Measurements from ENCODE around the gene ENO1. TPM values are rescaled to one million over a fixed set of nuclear protein-coding genes. Genes with fewer than 3 reads are reported as not detected.

The ENO1 gene
- total RNA-seq, 4 donors from 2014 or later, result 453 to 1,066 (median 553) TPM

- no peaks in the 10 kb centered on the region for H3K9me3 ChIP-seq
- no peak for ATAC-seq
- no peaks in the 10 kb centered on the region for H3K27me3 ChIP-seq
- TF ChIP-seq POLR2AphosphoS5 (IDR thresholded peaks at IDR 0.05), result no peak
- TF ChIP-seq EP300 (IDR thresholded peaks at IDR 0.05), result no peak
- no peak for TF ChIP-seq POLR2A (IDR thresholded peaks at IDR 0.05)
- TF ChIP-seq, protein P1, sequence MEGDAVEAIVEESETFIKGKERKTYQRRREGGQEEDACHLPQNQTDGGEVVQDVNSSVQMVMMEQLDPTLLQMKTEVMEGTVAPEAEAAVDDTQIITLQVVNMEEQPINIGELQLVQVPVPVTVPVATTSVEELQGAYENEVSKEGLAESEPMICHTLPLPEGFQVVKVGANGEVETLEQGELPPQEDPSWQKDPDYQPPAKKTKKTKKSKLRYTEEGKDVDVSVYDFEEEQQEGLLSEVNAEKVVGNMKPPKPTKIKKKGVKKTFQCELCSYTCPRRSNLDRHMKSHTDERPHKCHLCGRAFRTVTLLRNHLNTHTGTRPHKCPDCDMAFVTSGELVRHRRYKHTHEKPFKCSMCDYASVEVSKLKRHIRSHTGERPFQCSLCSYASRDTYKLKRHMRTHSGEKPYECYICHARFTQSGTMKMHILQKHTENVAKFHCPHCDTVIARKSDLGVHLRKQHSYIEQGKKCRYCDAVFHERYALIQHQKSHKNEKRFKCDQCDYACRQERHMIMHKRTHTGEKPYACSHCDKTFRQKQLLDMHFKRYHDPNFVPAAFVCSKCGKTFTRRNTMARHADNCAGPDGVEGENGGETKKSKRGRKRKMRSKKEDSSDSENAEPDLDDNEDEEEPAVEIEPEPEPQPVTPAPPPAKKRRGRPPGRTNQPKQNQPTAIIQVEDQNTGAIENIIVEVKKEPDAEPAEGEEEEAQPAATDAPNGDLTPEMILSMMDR (IDR thresholded peaks at IDR 0.05), result no peak
- H3K4me3 ChIP-seq, result no peak overlapping the region
- peaks cover 5 to 100% of the 10 kb centered on the region in 2 donors for H3K36me3 ChIP-seq
- WGBS, 2 donors (ENCODE audit: low coverage in 1 of 2), result 85 to 100% methylated on average over 3 to 4 of the region's 11 CpGs
- peaks cover 0 to 27% (median 0%) of the 10 kb centered on the region in 3 donors for H3K4me1 ChIP-seq
- no peak overlapping the region for H3K27ac ChIP-seq
Measured at GRCh38 chr1:8866792-8867415, 11.6 kb downstream of the ENO1 start.

- ATAC-seq, result no peak
- H3K4me1 ChIP-seq, result peaks cover 0 to 21% (median 0%) of the 10 kb centered on the region in 3 donors
- no peaks in the 10 kb centered on the region for H3K9me3 ChIP-seq
- no peak overlapping the region for H3K27ac ChIP-seq
- peaks cover 5 to 100% of the 10 kb centered on the region in 2 donors for H3K36me3 ChIP-seq
- 90 to 92% methylated on average over 2 to 4 of the region's 10 CpGs for WGBS, 2 donors (ENCODE audit: low coverage in 1 of 2)
- H3K4me3 ChIP-seq, result no peak overlapping the region
- no peaks in the 10 kb centered on the region for H3K27me3 ChIP-seq
- no peak for TF ChIP-seq POLR2A (IDR thresholded peaks at IDR 0.05)
- TF ChIP-seq, protein P1 (IDR thresholded peaks at IDR 0.05), result no peak
- no peak for TF ChIP-seq EP300 (IDR thresholded peaks at IDR 0.05)
- no peak for TF ChIP-seq POLR2AphosphoS5 (IDR thresholded peaks at IDR 0.05)
Measured at GRCh38 chr1:8866173-8866791, 12.2 kb downstream of the ENO1 start.

DNA sequence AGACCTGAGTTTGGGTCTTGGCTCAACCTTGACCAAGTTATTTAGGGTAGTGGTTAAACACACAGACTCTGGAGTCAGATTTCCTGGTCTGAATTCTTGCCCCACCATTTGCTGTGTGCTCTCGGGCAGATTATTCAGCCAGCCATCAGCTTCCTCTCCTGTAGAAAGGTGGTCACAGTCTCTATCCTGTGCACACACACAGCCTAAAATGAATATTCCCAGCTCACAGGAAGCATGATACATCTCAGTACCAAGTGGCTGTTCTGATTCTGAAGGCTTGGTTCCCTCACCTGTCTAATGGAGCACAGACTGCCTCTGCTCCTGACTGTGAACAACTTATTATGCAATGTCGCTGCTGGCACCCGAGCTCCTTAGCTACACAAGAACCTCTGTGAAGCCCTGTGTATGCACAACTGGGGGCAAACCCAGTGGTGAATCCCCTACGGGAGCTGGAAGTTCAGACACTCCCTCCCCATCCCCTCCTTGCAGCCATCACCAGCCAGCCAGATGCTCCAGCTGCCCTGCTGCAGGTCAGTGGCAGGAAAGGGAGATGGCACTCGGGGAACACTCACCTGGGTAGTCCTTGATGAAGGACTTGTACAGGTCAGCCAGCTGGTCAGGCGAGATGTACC is 13.7 kb downstream of the ENO1 start:
- Histone ChIP-seq H3K4me1 (peaks cover 0 to 12% (median 0%) of the 10 kb centered on the region in 3 donors), H3K27me3 (no peaks in the 10 kb centered on the region), H3K36me3 (peaks cover 5 to 100% of the 10 kb centered on the region in 2 donors), H3K4me3 (no peak overlapping the region), H3K9me3 (no peaks in the 10 kb centered on the region), H3K27ac (no peak overlapping the region)
- TF ChIP-seq, protein P1 (IDR thresholded peaks at IDR 0.05), result no peak
- TF ChIP-seq EP300 (IDR thresholded peaks at IDR 0.05), result no peak
- 82 to 100% methylated on average over 1 of the region's 6 CpGs for WGBS, 2 donors (ENCODE audit: low coverage in 1 of 2)
- no peak for ATAC-seq

DNA sequence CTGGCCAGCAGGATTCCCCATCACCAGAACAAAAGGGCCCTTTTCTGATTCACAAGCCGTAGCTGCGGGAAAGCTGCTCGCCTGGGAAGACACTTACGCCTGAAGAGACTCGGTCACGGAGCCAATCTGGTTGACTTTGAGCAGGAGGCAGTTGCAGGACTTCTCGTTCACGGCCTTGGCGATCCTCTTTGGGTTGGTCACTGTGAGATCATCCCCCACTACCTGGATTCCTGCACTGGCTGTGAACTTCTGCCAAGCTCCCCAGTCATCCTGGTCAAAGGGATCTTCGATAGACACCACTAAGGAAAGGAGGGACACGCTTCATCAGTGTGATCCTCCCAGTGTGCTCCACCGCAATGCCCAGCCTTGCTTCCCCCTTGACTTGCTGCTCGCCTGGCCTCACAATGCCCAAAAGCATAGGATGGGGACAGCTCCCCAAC is 14.7 kb downstream of the ENO1 start:
- no peak for TF ChIP-seq POLR2A (IDR thresholded peaks at IDR 0.05)
- no peak for TF ChIP-seq EP300 (IDR thresholded peaks at IDR 0.05)
- TF ChIP-seq, protein P1 (IDR thresholded peaks at IDR 0.05), result no peak
- no peak for TF ChIP-seq POLR2AphosphoS5 (IDR thresholded peaks at IDR 0.05)
- no peak overlapping the region for H3K4me3 ChIP-seq
- H3K27ac ChIP-seq, result no peak overlapping the region
- peaks cover 5 to 98% of the 10 kb centered on the region in 2 donors for H3K36me3 ChIP-seq
- no peaks in the 10 kb centered on the region for H3K27me3 ChIP-seq
- WGBS, 2 donors (ENCODE audit: low coverage in 1 of 2), result no CpG with 5 or more reads among the region's 13 CpGs
- no peak for ATAC-seq
- no peaks in the 10 kb centered on the region for H3K9me3 ChIP-seq
- H3K4me1 ChIP-seq, result peaks cover 0 to 14% (median 3%) of the 10 kb centered on the region in 3 donors
